Loucy (cell line): ENCODE data around the gene ZNF792.
A peak's percentile ranks its signal among the peaks of the same experiment; 100 is the strongest.
"Not testable (repeated sequence)": the region's sequence is repeated elsewhere in the genome, so short reads cannot be mapped to it uniquely, and the experiment has no call there.

Experiments used
- H2AFZ ChIP-seq: fragments of 200-600 bp; sonication (generic); 2 replicates; pipeline ENCODE4 v1.6.0; 2016; ENCODE audit warnings: antibody characterized with exemption, mild to moderate bottlenecking, low read length, moderate library complexity
- H3F3A ChIP-seq: fragments of 200-600 bp; 2 replicates; pipeline ENCODE4 v1.6.0; 2016; ENCODE audit warnings: antibody characterized with exemption, low read depth, mild to moderate bottlenecking
- H3K27me3 ChIP-seq: fragments of 200-600 bp; sonication (generic); 2 replicates; pipeline ENCODE4 v1.6.1; 2014; ENCODE audit warnings: low read length, mild to moderate bottlenecking; ENCODE audit not compliant: insufficient read depth, poor library complexity, severe bottlenecking
- H3K36me3 ChIP-seq: fragments of 200-600 bp; sonication (generic); 2 replicates; pipeline ENCODE4 v1.6.1; 2016; ENCODE audit warnings: low read length; ENCODE audit not compliant: insufficient read depth
- H3K4me1 ChIP-seq: fragments of 200-600 bp; sonication (generic); 2 replicates; pipeline ENCODE4 v1.5.1; 2014; ENCODE audit warnings: low read length, mild to moderate bottlenecking; ENCODE audit not compliant: insufficient read depth, poor library complexity, severe bottlenecking
- H3K4me2 ChIP-seq: fragments of 200-600 bp; sonication (generic); 2 replicates; pipeline ENCODE4 v1.6.0; 2014; ENCODE audit warnings: antibody characterized with exemption, low read length, low read depth, mild to moderate bottlenecking; ENCODE audit not compliant: poor library complexity, severe bottlenecking
- H3K4me3 ChIP-seq: fragments of 200-600 bp; sonication (generic); 2 replicates; pipeline ENCODE4 v1.5.1; 2014; ENCODE audit warnings: low read length, mild to moderate bottlenecking, mixed read lengths; ENCODE audit not compliant: poor library complexity, severe bottlenecking
- H3K79me2 ChIP-seq: fragments of 200-600 bp; sonication (generic); 2 replicates; pipeline ENCODE4 v1.6.1; 2014; ENCODE audit warnings: low read length; ENCODE audit not compliant: insufficient read depth
- H3K9ac ChIP-seq: fragments of 200-600 bp; sonication (generic); 2 replicates; pipeline ENCODE4 v1.6.0; 2014; ENCODE audit warnings: mild to moderate bottlenecking, low read depth, low read length, moderate library complexity; ENCODE audit not compliant: poor library complexity, severe bottlenecking
- H3K9me2 ChIP-seq: fragments of 200-600 bp; sonication (generic); replicated peaks from 2 replicates; pipeline ENCODE4 v1.6.1; 2016; ENCODE audit warnings: low read depth, low read length, mixed read lengths
- H3K9me3 ChIP-seq: fragments of 200-600 bp; sonication (generic); 2 replicates; pipeline ENCODE4 v1.6.1; 2014; ENCODE audit warnings: mild to moderate bottlenecking, antibody characterized with exemption, low read length, low read depth; ENCODE audit not compliant: insufficient read depth
- H4K20me1 ChIP-seq: fragments of 200-600 bp; sonication (generic); 2 replicates; pipeline ENCODE4 v1.6.0; 2014; ENCODE audit warnings: antibody characterized with exemption, low read length, mild to moderate bottlenecking; ENCODE audit not compliant: insufficient read depth, poor library complexity, severe bottlenecking
- EZH2phosphoT487 ChIP-seq: fragments of 200-600 bp; IDR thresholded peaks from 2 replicates; pipeline ENCODE4 v1.6.1; 2018; ENCODE audit warnings: antibody characterized with exemption, mild to moderate bottlenecking, moderate library complexity, borderline replicate concordance
- TF ChIP-seq, protein P1 (sequence below): fragments of 200-600 bp; sonication (generic); conservative IDR thresholded peaks from 2 replicates; pipeline ENCODE4 v1.5.1; 2014; ENCODE audit warnings: mild to moderate bottlenecking, antibody characterized with exemption, low read length

The ZNF792 gene

DNA sequence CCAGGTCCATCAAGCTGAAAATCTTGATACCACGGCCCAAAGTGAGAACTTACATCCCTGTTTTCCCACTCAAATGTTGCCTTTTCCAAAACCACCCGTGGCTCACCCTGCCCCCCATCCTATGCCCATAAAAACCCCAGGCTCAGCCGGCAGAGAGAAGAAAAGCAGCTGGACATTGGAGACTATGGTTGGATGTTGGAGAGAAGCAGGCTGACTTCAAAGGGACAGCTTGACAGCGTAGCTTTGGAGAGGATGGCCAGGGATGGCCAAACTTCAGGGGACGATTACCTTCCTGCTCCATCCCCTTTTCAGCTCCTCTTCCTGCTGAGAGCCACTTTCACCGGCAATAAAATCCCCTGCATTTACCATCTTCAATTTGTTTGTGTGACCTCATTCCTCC, 3.5 kb upstream of the ZNF792 start:
- no peaks in the 10 kb centered on the region for H3K27me3 ChIP-seq

DNA sequence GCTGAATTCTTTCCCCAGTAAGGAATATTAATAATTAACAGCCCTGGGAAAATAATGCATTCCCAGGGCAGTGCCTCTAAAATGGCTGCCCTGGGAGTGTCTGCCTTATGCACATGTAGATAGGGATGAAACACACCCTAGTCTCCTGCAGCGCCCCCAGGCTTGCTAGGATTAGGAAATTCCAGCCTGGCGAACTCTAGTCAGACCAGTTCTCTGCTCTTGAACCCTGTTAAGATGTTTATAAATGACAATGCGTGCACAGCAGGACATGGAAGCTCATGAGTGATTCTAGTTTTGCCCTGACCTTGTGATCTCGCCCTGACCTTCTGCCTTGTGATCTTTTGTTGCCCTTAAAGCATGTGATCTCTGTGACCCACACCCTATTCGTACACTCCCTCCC, 1.5 kb upstream of the ZNF792 start:
- not testable (repeated sequence) for H3K9ac ChIP-seq, H3K4me3 ChIP-seq, H3K9me2 ChIP-seq, H3K4me2 ChIP-seq, H2AFZ ChIP-seq, H3K27me3 ChIP-seq, H3F3A ChIP-seq, H3K36me3 ChIP-seq
- Histone ChIP-seq H4K20me1 (peaks cover 14% of the 10 kb centered on the region), H3K4me1 (peaks cover 20% of the 10 kb centered on the region), H3K79me2 (peaks cover 29% of the 10 kb centered on the region), H3K9me3 (peaks cover 21% of the 10 kb centered on the region; the same call in 1 of the 2 replicates)

More for the DNA sequence above, 3.5 kb upstream of the ZNF792 start:
- Histone ChIP-seq H3K4me1 (peaks cover 5% of the 10 kb centered on the region), H3K4me2 (no peak overlapping the region), H3K9me3 (peaks cover 10% of the 10 kb centered on the region; the same call in 1 of the 2 replicates), H3K9ac (no peak overlapping the region), H4K20me1 (no peaks in the 10 kb centered on the region), H3K9me2 (no peaks in the 10 kb centered on the region), H3K79me2 (peaks cover 12% of the 10 kb centered on the region), H2AFZ (no peak overlapping the region), H3F3A (no peaks in the 10 kb centered on the region), H3K4me3 (no peak overlapping the region), H3K36me3 (no peaks in the 10 kb centered on the region)
- no peak for TF ChIP-seq EZH2phosphoT487
- TF ChIP-seq, protein P1, sequence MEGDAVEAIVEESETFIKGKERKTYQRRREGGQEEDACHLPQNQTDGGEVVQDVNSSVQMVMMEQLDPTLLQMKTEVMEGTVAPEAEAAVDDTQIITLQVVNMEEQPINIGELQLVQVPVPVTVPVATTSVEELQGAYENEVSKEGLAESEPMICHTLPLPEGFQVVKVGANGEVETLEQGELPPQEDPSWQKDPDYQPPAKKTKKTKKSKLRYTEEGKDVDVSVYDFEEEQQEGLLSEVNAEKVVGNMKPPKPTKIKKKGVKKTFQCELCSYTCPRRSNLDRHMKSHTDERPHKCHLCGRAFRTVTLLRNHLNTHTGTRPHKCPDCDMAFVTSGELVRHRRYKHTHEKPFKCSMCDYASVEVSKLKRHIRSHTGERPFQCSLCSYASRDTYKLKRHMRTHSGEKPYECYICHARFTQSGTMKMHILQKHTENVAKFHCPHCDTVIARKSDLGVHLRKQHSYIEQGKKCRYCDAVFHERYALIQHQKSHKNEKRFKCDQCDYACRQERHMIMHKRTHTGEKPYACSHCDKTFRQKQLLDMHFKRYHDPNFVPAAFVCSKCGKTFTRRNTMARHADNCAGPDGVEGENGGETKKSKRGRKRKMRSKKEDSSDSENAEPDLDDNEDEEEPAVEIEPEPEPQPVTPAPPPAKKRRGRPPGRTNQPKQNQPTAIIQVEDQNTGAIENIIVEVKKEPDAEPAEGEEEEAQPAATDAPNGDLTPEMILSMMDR = no peak

DNA sequence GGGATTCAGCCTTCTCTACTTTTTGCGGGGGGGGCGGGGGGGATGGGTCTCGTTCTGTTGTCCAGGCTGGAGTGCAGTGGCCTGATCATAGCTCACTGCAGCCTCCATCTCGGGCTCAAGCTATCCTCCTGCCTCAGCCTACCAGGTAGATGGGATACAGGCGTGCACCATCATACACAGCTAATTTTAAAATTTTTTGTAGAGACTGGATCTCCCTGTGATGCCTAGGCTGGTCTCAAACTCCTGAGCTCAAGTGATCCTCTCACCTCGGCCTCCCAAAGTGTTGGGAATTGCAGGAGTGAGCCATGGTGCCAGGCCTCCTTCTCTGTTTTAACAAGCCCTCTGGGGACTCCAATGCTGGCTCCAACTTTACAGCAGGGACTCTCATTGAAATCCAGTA, 569 bp upstream of the ZNF792 start:
- peaks cover 5% of the 10 kb centered on the region; the same call in 1 of the 2 replicates for H3F3A ChIP-seq
- H3K4me2 ChIP-seq = peak overlapping the region; percentile 75
- H2AFZ ChIP-seq = no peak overlapping the region
- H3K9me2 ChIP-seq = no peaks in the 10 kb centered on the region
- H3K4me1 ChIP-seq = peaks cover 20% of the 10 kb centered on the region
- H3K9me3 ChIP-seq = peaks cover 30% of the 10 kb centered on the region; the same call in 1 of the 2 replicates
- H3K9ac ChIP-seq = peak overlapping the region; percentile 96
- no peak for TF ChIP-seq EZH2phosphoT487
- TF ChIP-seq, protein P1 = no peak
- H3K79me2 ChIP-seq = peaks cover 38% of the 10 kb centered on the region
- H4K20me1 ChIP-seq = peaks cover 14% of the 10 kb centered on the region
- H3K36me3 ChIP-seq = peaks cover 15% of the 10 kb centered on the region
- H3K27me3 ChIP-seq = peaks cover 3% of the 10 kb centered on the region
- peak overlapping the region; percentile 87 for H3K4me3 ChIP-seq
